Suprapubic skin (tissue), 4 donors: ENCODE results near the gene BCL11B. TPM values are rescaled to one million over a fixed set of nuclear protein-coding genes. Genes with fewer than 3 reads are reported as not detected.

Experiments used
- DNase-seq, 2 donors: peaks; one replicate each; pipeline ENCODE4 v3.0.0-alpha.2; 2019; ENCODE audit warnings: low spot score in 2 of 2
- H3K27ac ChIP-seq: fragments of 200-600 bp; sonication (generic); one replicate; pipeline ENCODE4 v1.5.1; 2019
- H3K27me3 ChIP-seq: fragments of 200-600 bp; sonication (generic); one replicate; pipeline ENCODE4 v1.5.1; 2019
- H3K36me3 ChIP-seq: fragments of 200-600 bp; sonication (generic); one replicate; pipeline ENCODE4 v1.5.1; 2019
- H3K4me1 ChIP-seq: fragments of 200-600 bp; sonication (generic); one replicate; pipeline ENCODE4 v1.5.1; 2019
- H3K4me3 ChIP-seq: fragments of 200-600 bp; sonication (generic); one replicate; pipeline ENCODE4 v1.5.1; 2019; ENCODE audit warnings: mild to moderate bottlenecking
- H3K9me3 ChIP-seq: fragments of 200-600 bp; sonication (generic); one replicate; pipeline ENCODE4 v1.5.1; 2019
- CTCF ChIP-seq, 2 donors: fragments of 200-600 bp in 1 of 2; fragments of 450-650 bp in 1 of 2; sonication (generic) in 1 of 2; IDR thresholded peaks; one replicate each; pipeline ENCODE4 v1.5.1; 2016 to 2019; ENCODE audit warnings: antibody characterized with exemption in 2 of 2, mild to moderate bottlenecking in 1 of 2, moderate library complexity in 1 of 2
- EP300 ChIP-seq: sonication (generic); formaldehyde crosslinking; IDR thresholded peaks from one replicate; pipeline ENCODE4 v1.6.1; 2017; ENCODE audit warnings: antibody characterized with exemption
- POLR2A ChIP-seq, 2 donors: fragments of 450-650 bp; IDR thresholded peaks; one replicate each; pipeline ENCODE4 v1.6.1; 2017; ENCODE audit warnings: antibody characterized with exemption in 2 of 2, mild to moderate bottlenecking in 2 of 2, moderate library complexity in 2 of 2
- POLR2AphosphoS5 ChIP-seq, 3 donors: sonication (generic); formaldehyde crosslinking; IDR thresholded peaks; one replicate each; pipeline ENCODE4 v1.6.1; 2017; ENCODE audit warnings: antibody characterized with exemption in 3 of 3
- WGBS: methylation state at CpG from one replicate; pipeline ENCODE4 v1.1.5; 2018; 5-methylcytosine and 5-hydroxymethylcytosine counted together
- total RNA-seq, 4 donors: library from RNA; depleted of rRNA; stranded (reverse); fragments of >200 nt; gene quantifications; one replicate each; pipeline ENCODE4 v1.1.0, GENCODE V29; 2016

BCL11B gene
- total RNA-seq, 4 donors from 2014 or later: 35.9 to 53.8 (median 47.5) TPM

GRCh38 chr14:99164712-99165111 lies 107.3 kb downstream of the BCL11B start:
- no peak overlapping the region for H3K4me3 ChIP-seq
- H3K27ac ChIP-seq: no peak overlapping the region
- TF ChIP-seq POLR2A (IDR thresholded peaks at IDR 0.05): no peak
- no peak for TF ChIP-seq CTCF (IDR thresholded peaks at IDR 0.05)
- no peak for TF ChIP-seq EP300
- TF ChIP-seq POLR2AphosphoS5 (IDR thresholded peaks at IDR 0.05): no peak
- H3K9me3 ChIP-seq: no peaks in the 10 kb centered on the region
- DNase-seq: no peak
- WGBS: 72% methylated on average over 5 of the region's 5 CpGs
- H3K27me3 ChIP-seq: no peaks in the 10 kb centered on the region
- no peaks in the 10 kb centered on the region for H3K36me3 ChIP-seq
- H3K4me1 ChIP-seq: no peaks in the 10 kb centered on the region

- Histone ChIP-seq H3K36me3 (no peaks in the 10 kb centered on the region), H3K9me3 (no peaks in the 10 kb centered on the region), H3K27ac (no peak overlapping the region), H3K4me1 (no peaks in the 10 kb centered on the region), H3K27me3 (no peaks in the 10 kb centered on the region), H3K4me3 (no peak overlapping the region)
- DNase-seq: peak in 1 of 2 donors; percentile 1
- TF ChIP-seq EP300: no peak
- no peak for TF ChIP-seq POLR2AphosphoS5 (IDR thresholded peaks at IDR 0.05)
- no peak for TF ChIP-seq POLR2A (IDR thresholded peaks at IDR 0.05)
- TF ChIP-seq CTCF (IDR thresholded peaks at IDR 0.05): no peak
- WGBS: 91% methylated on average over 3 of the region's 3 CpGs
These were observed 108.6 kb downstream of the BCL11B start for GRCh38 chr14:99163446-99163845.

- no peak overlapping the region for H3K27ac ChIP-seq
- no peaks in the 10 kb centered on the region for H3K9me3 ChIP-seq
- H3K27me3 ChIP-seq: no peaks in the 10 kb centered on the region
- WGBS: 86% methylated on average over 13 of the region's 22 CpGs
- TF ChIP-seq POLR2AphosphoS5 (IDR thresholded peaks at IDR 0.05) (no peak), CTCF (IDR thresholded peaks at IDR 0.05) (no peak), EP300 (no peak), POLR2A (IDR thresholded peaks at IDR 0.05) (no peak)
- H3K4me1 ChIP-seq: peaks cover 16% of the 10 kb centered on the region
- no peaks in the 10 kb centered on the region for H3K36me3 ChIP-seq
- no peak overlapping the region for H3K4me3 ChIP-seq
- peak in 1 of 2 donors; percentile 70 for DNase-seq
These were observed 112.4 kb downstream of the BCL11B start for GRCh38 chr14:99159341-99160340.

GRCh38 chr14:99158646-99159165 lies 113.3 kb downstream of the BCL11B start:
- no peak overlapping the region for H3K4me3 ChIP-seq
- no peaks in the 10 kb centered on the region for H3K9me3 ChIP-seq
- H3K27me3 ChIP-seq: no peaks in the 10 kb centered on the region
- H3K27ac ChIP-seq: no peak overlapping the region
- H3K36me3 ChIP-seq: no peaks in the 10 kb centered on the region
- 84% methylated on average over 7 of the region's 7 CpGs for WGBS
- peak in 1 of 2 donors; percentile 53 for DNase-seq
- TF ChIP-seq EP300 (no peak), POLR2AphosphoS5 (IDR thresholded peaks at IDR 0.05) (no peak), CTCF (IDR thresholded peaks at IDR 0.05) (no peak), POLR2A (IDR thresholded peaks at IDR 0.05) (no peak)
- peaks cover 16% of the 10 kb centered on the region for H3K4me1 ChIP-seq

- Histone ChIP-seq H3K27ac (no peak overlapping the region), H3K4me1 (peaks cover 16% of the 10 kb centered on the region), H3K9me3 (no peaks in the 10 kb centered on the region), H3K27me3 (no peaks in the 10 kb centered on the region), H3K36me3 (no peaks in the 10 kb centered on the region), H3K4me3 (no peak overlapping the region)
- peak in 1 of 2 donors; percentile 20 for DNase-seq
- WGBS: 71% methylated on average over 4 of the region's 4 CpGs
- TF ChIP-seq EP300: no peak
- TF ChIP-seq POLR2AphosphoS5 (IDR thresholded peaks at IDR 0.05): no peak
- no peak for TF ChIP-seq CTCF (IDR thresholded peaks at IDR 0.05)
- no peak for TF ChIP-seq POLR2A (IDR thresholded peaks at IDR 0.05)
These were observed 113.8 kb downstream of the BCL11B start for GRCh38 chr14:99158150-99158549.
